SK-N-SH (cell line): ENCODE measurements around the gene ZNF799. TPM values are rescaled to one million over a fixed set of nuclear protein-coding genes. Genes with fewer than 3 reads are reported as not detected.

ENCODE experiments used
- CTCF ChIA-PET: fragments of 300-600, 350-600 bp; formaldehyde crosslinking; extraction: SDS; loops from one replicate; lab custom pipeline; 2021; lab: Yijun Ruan, JAX
- POLR2A ChIA-PET: fragments of 350-600 bp; sonication (Branson Sonifier 250); formaldehyde crosslinking; extraction: SDS; loops from one replicate; lab custom pipeline; 2020; ENCODE audit warnings: antibody characterized with exemption, inconsistent platforms; lab: Yijun Ruan, JAX
- DNase-seq: peaks from one replicate; pipeline ENCODE4 v3.0.0; 2012
- H2AFZ ChIP-seq: fragments of 200-600 bp; sonication (generic); 2 replicates; pipeline ENCODE4 v1.8.1; 2016; ENCODE audit warnings: antibody characterized with exemption, mild to moderate bottlenecking, low read depth
- H3F3A ChIP-seq: fragments of 200-600 bp; sonication (generic); replicated peaks from 2 replicates; pipeline ENCODE3; 2016; ENCODE audit warnings: antibody characterized with exemption, mild to moderate bottlenecking; ENCODE audit not compliant: insufficient read depth
- H3K27ac ChIP-seq, 2 experiments: fragments of 200-500 bp in 1 of 2; fragments of 200-600 bp in 1 of 2; sonication (Bioruptor generic) in 1 of 2; sonication (generic), shearing (Covaris generic) in 1 of 2; 2 replicates each; pipeline versions ENCODE4 v1.5.1 to v1.6.1; 2014 to 2016; ENCODE audit warnings: low read depth in 2 of 2, inconsistent platforms in 1 of 2, low read length in 1 of 2, mild to moderate bottlenecking in 1 of 2, mixed read lengths in 1 of 2
- H3K27me3 ChIP-seq: fragments of 200-600 bp; sonication (generic), shearing (Covaris generic); 2 replicates; pipeline ENCODE4 v1.6.1; 2016; ENCODE audit warnings: mixed run types; ENCODE audit not compliant: insufficient read depth
- H3K36me3 ChIP-seq, 2 experiments: fragments of 200-500 bp in 1 of 2; fragments of 200-600 bp in 1 of 2; sonication (Bioruptor generic) in 1 of 2; sonication (generic) in 1 of 2; replicated peaks in 1 of 2; 2 replicates each; pipeline versions ENCODE3 to v1.5.1; 2014 to 2016; ENCODE audit warnings: low read length in 1 of 2, mild to moderate bottlenecking in 1 of 2; ENCODE audit not compliant: insufficient read depth in 2 of 2, control insufficient read depth in 1 of 2
- H3K4me1 ChIP-seq, 2 experiments: fragments of 200-500 bp in 1 of 2; fragments of 200-600 bp in 1 of 2; sonication (Bioruptor generic) in 1 of 2; sonication (generic), shearing (Covaris generic) in 1 of 2; 2 replicates each; pipeline versions ENCODE4 v1.5.1 to v1.6.1; 2014 to 2016; ENCODE audit warnings: low read depth in 1 of 2, low read length in 1 of 2, mixed run types in 1 of 2; ENCODE audit not compliant: insufficient read depth in 2 of 2, control insufficient read depth in 1 of 2
- H3K4me2 ChIP-seq: fragments of 200-600 bp; sonication (generic), shearing (Covaris generic); 2 replicates; pipeline ENCODE4 v1.6.1; 2017; ENCODE audit warnings: mixed run types
- H3K4me3 ChIP-seq, 2 experiments: fragments of 200-500 bp in 1 of 2; fragments of 200-600 bp in 1 of 2; sonication (Bioruptor generic) in 1 of 2; sonication (generic), shearing (Covaris generic) in 1 of 2; 2 replicates each; pipeline versions ENCODE4 v1.5.1 to v1.8.1; 2014 to 2016; ENCODE audit warnings: low read depth in 2 of 2, inconsistent platforms in 1 of 2, low read length in 1 of 2, mild to moderate bottlenecking in 1 of 2, mixed read lengths in 1 of 2, moderate library complexity in 1 of 2
- H3K79me2 ChIP-seq: fragments of 200-600 bp; sonication (generic); 2 replicates; pipeline ENCODE4 v1.8.1; 2017; ENCODE audit warnings: mild to moderate bottlenecking; ENCODE audit not compliant: insufficient read depth
- H3K9ac ChIP-seq: fragments of 200-600 bp; sonication (generic); 2 replicates; pipeline ENCODE4 v1.6.1; 2017; ENCODE audit warnings: mixed run types
- H3K9me2 ChIP-seq: fragments of 200-600 bp; sonication (generic); 2 replicates; pipeline ENCODE4 v1.6.1; 2017; ENCODE audit warnings: mixed run types
- H3K9me3 ChIP-seq: fragments of 200-600 bp; sonication (generic); 2 replicates; pipeline ENCODE4 v1.6.1; 2017; ENCODE audit warnings: mixed run types, mild to moderate bottlenecking, moderate library complexity
- H4K20me1 ChIP-seq: fragments of 200-600 bp; sonication (generic); 2 replicates; pipeline ENCODE4 v1.6.1; 2017; ENCODE audit warnings: mild to moderate bottlenecking, mixed run types; ENCODE audit not compliant: insufficient read depth
- ELF1 ChIP-seq: IDR thresholded peaks from 2 replicates; pipeline ENCODE4 v1.4.0; 2012
- FOSL2 ChIP-seq: IDR thresholded peaks from 2 replicates; pipeline ENCODE4 v1.4.0; 2012; ENCODE audit warnings: low read depth, mild to moderate bottlenecking, moderate library complexity, borderline replicate concordance
- FOXM1 ChIP-seq: IDR thresholded peaks from 2 replicates; pipeline ENCODE4 v1.4.0; 2012; ENCODE audit warnings: low read depth, mild to moderate bottlenecking
- GATA2 ChIP-seq: sonication (generic); formaldehyde crosslinking; IDR thresholded peaks from 2 replicates; pipeline ENCODE4 v1.5.0; 2020; ENCODE audit warnings: mild to moderate bottlenecking, missing genetic modification reagents
- MEF2A ChIP-seq: IDR thresholded peaks from 2 replicates; pipeline ENCODE4 v1.4.0; 2012; ENCODE audit warnings: low read depth, borderline replicate concordance
- MXI1 ChIP-seq: IDR thresholded peaks from 2 replicates; pipeline ENCODE4 v1.6.1; 2012; ENCODE audit warnings: mild to moderate bottlenecking, low read depth, low read length, improper control_type of control experiment
- POLR2AphosphoS5 ChIP-seq: IDR thresholded peaks from 2 replicates; pipeline ENCODE4 v1.6.1; 2012; ENCODE audit warnings: low read depth, low read length
- RAD21 ChIP-seq: IDR thresholded peaks from 2 replicates; pipeline ENCODE4 v1.6.1; 2012; ENCODE audit warnings: mild to moderate bottlenecking, low read length
- RFX5 ChIP-seq: IDR thresholded peaks from 2 replicates; pipeline ENCODE4 v1.6.1; 2012; ENCODE audit warnings: mild to moderate bottlenecking, improper control_type of control experiment, low read length
- SIN3A ChIP-seq: IDR thresholded peaks from 2 replicates; pipeline ENCODE4 v1.6.1; 2012; ENCODE audit warnings: low read depth, mild to moderate bottlenecking, low read length, moderate library complexity, borderline replicate concordance
- SMC3 ChIP-seq: IDR thresholded peaks from 2 replicates; pipeline ENCODE4 v1.6.1; 2012; ENCODE audit warnings: low read depth, low read length, improper control_type of control experiment
- TAF1 ChIP-seq: IDR thresholded peaks from 2 replicates; pipeline ENCODE4 v1.6.1; 2012; ENCODE audit warnings: low read depth, mild to moderate bottlenecking, low read length, moderate library complexity, borderline replicate concordance
- TEAD4 ChIP-seq: IDR thresholded peaks from 2 replicates; pipeline ENCODE4 v1.4.0; 2012; ENCODE audit warnings: mild to moderate bottlenecking, borderline replicate concordance; ENCODE audit not compliant: insufficient read depth
- YY1 ChIP-seq: IDR thresholded peaks from 2 replicates; pipeline ENCODE4 v1.4.0; 2012; ENCODE audit warnings: low read depth, mild to moderate bottlenecking
- WGBS: methylation state at CpG from one replicate; pipeline ENCODE4 v1.1.6; 2017; ENCODE audit warnings: low lambda C conversion rate; 5-methylcytosine and 5-hydroxymethylcytosine counted together
- polyA plus RNA-seq, 3 experiments: library from polyadenylated mRNA; depleted of rRNA; stranded (reverse); fragments of >200 nt; gene quantifications; 2 replicates each; pipeline ENCODE4 v1.2.3, GENCODE V29; 2012
- TF ChIP-seq, protein P1 (sequence below): fragments of 150-350 bp; IDR thresholded peaks from 2 replicates; pipeline ENCODE4 v1.6.1; 2017; ENCODE audit warnings: antibody characterized with exemption, low read length, low read depth, borderline replicate concordance
- TF ChIP-seq, protein P2 (sequence below): IDR thresholded peaks from 2 replicates; pipeline ENCODE4 v1.4.0; 2012; ENCODE audit warnings: low read depth, borderline replicate concordance
- TF ChIP-seq, protein P3 (sequence below): IDR thresholded peaks from 2 replicates; pipeline ENCODE4 v1.6.1; 2012; ENCODE audit warnings: mild to moderate bottlenecking, low read depth, low read length, moderate library complexity
- TF ChIP-seq, protein P4 (sequence below): IDR thresholded peaks from 2 replicates; pipeline ENCODE4 v1.4.0; 2012; ENCODE audit warnings: low read depth, borderline replicate concordance

Gene ZNF799
- polyA plus RNA-seq, 1 of the 3 experiments (the other 2 are of a cell fraction) = 0.99 TPM

DNA sequence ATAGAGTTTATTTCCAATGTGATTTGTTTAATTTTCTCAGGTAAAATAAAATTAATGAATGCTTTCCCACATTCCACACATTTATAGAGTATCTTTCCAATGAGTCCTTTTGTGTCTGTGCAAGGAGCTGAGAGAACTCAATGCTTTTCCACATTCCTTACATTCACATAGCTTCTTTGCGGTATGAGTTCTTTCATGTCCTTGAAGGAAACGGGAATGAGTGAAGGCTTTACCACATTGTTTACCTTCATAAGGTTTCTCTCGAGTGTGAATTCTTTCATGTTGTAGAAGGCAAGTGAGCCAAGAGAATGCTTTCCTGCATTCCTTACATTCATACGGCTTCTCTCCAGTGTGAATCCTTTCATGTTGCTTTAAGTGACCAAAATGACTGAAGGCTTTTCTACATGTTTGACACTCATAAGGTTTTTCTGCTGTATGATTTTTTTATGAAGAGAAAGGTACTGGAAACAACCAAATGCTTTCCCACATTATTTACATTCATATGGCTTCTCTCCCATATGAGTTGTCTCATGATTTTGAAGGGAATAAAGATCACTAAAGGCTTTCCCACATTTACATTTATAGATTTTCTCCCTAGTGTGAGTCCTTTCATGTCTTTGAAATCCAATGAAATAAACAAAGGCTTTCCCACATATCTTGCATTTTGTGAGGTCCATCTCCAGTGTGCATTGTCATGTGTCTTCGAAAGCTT lies 21.2 kb downstream of the ZNF799 start:
- no peak for TF ChIP-seq TAF1
- TF ChIP-seq RAD21 = no peak
- TF ChIP-seq, protein P1, sequence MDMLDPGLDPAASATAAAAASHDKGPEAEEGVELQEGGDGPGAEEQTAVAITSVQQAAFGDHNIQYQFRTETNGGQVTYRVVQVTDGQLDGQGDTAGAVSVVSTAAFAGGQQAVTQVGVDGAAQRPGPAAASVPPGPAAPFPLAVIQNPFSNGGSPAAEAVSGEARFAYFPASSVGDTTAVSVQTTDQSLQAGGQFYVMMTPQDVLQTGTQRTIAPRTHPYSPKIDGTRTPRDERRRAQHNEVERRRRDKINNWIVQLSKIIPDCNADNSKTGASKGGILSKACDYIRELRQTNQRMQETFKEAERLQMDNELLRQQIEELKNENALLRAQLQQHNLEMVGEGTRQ = no peak
- TF ChIP-seq SMC3 = no peak
- TF ChIP-seq FOSL2 = no peak
- TF ChIP-seq ELF1 = no peak
- no peak for TF ChIP-seq TEAD4
- TF ChIP-seq FOXM1 = no peak
- no peak for TF ChIP-seq MXI1
- no peak for TF ChIP-seq SIN3A
- TF ChIP-seq RFX5 = no peak
- no peak for TF ChIP-seq GATA2 (CRISPR knock-in tag)
- no peak for TF ChIP-seq POLR2AphosphoS5
- TF ChIP-seq MEF2A = no peak
- TF ChIP-seq, protein P2, sequence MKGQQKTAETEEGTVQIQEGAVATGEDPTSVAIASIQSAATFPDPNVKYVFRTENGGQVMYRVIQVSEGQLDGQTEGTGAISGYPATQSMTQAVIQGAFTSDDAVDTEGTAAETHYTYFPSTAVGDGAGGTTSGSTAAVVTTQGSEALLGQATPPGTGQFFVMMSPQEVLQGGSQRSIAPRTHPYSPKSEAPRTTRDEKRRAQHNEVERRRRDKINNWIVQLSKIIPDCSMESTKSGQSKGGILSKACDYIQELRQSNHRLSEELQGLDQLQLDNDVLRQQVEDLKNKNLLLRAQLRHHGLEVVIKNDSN = no peak
- TF ChIP-seq, protein P3, sequence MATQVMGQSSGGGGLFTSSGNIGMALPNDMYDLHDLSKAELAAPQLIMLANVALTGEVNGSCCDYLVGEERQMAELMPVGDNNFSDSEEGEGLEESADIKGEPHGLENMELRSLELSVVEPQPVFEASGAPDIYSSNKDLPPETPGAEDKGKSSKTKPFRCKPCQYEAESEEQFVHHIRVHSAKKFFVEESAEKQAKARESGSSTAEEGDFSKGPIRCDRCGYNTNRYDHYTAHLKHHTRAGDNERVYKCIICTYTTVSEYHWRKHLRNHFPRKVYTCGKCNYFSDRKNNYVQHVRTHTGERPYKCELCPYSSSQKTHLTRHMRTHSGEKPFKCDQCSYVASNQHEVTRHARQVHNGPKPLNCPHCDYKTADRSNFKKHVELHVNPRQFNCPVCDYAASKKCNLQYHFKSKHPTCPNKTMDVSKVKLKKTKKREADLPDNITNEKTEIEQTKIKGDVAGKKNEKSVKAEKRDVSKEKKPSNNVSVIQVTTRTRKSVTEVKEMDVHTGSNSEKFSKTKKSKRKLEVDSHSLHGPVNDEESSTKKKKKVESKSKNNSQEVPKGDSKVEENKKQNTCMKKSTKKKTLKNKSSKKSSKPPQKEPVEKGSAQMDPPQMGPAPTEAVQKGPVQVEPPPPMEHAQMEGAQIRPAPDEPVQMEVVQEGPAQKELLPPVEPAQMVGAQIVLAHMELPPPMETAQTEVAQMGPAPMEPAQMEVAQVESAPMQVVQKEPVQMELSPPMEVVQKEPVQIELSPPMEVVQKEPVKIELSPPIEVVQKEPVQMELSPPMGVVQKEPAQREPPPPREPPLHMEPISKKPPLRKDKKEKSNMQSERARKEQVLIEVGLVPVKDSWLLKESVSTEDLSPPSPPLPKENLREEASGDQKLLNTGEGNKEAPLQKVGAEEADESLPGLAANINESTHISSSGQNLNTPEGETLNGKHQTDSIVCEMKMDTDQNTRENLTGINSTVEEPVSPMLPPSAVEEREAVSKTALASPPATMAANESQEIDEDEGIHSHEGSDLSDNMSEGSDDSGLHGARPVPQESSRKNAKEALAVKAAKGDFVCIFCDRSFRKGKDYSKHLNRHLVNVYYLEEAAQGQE = no peak
- no peak for TF ChIP-seq YY1
- TF ChIP-seq, protein P4, sequence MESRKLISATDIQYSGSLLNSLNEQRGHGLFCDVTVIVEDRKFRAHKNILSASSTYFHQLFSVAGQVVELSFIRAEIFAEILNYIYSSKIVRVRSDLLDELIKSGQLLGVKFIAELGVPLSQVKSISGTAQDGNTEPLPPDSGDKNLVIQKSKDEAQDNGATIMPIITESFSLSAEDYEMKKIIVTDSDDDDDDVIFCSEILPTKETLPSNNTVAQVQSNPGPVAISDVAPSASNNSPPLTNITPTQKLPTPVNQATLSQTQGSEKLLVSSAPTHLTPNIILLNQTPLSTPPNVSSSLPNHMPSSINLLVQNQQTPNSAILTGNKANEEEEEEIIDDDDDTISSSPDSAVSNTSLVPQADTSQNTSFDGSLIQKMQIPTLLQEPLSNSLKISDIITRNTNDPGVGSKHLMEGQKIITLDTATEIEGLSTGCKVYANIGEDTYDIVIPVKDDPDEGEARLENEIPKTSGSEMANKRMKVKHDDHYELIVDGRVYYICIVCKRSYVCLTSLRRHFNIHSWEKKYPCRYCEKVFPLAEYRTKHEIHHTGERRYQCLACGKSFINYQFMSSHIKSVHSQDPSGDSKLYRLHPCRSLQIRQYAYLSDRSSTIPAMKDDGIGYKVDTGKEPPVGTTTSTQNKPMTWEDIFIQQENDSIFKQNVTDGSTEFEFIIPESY = no peak
- Histone ChIP-seq H3K4me1 (no peaks in the 10 kb centered on the region), H3K9ac (no peak overlapping the region), H4K20me1 (no peaks in the 10 kb centered on the region), H3F3A (no peaks in the 10 kb centered on the region), H3K27ac (no peak overlapping the region), H3K9me2 (no peaks in the 10 kb centered on the region), H3K27me3 (no peaks in the 10 kb centered on the region), H3K4me3 (no peak overlapping the region; a peak in 1 of 4 replicates), H3K79me2 (no peaks in the 10 kb centered on the region), H2AFZ (no peak overlapping the region), H3K9me3 (peaks cover 5% of the 10 kb centered on the region; the same call in 1 of the 2 replicates), H3K4me2 (no peak overlapping the region), H3K36me3 (peaks cover 0 to 7% of the 10 kb centered on the region in 2 experiments)
- WGBS = 55% methylated on average over 5 of the region's 5 CpGs
- ChIA-PET CTCF (no interaction called here), POLR2A (no interaction called here)
- no peak for DNase-seq
